ENCODE data around the gene WNT9B.

DNA sequence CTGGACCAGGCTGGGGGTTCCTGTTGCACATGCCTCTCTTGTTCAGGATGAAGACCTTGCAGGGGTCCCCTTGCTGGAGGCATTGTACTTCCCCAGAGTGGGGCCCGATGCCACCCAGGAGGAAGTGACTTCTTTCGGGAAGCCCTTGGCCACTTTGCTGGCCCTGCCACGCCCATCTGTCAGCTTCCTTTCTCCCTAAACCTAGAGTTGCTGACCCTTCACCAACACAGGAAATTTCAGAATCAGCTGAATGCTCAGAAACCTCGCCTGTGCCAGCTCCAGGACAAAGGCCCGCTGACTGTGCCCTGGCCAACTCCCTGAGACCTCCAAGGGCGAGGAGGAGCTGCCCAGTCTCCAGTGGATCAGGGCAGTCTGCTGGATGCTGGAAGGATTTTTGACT, 26.7 kb downstream of the WNT9B start:
- no peak for TF ChIP-seq GATA3 (IDR thresholded peaks at IDR 0.05; ENCODE audit: low read depth, low read length)
- TF ChIP-seq GATA2 (IDR thresholded peaks at IDR 0.05; ENCODE audit: low read depth, low read length), result no peak

Measured in SH-SY5Y (cell line).